BE2C (cell line): Measurements from ENCODE around the gene CAB39.

Source experiments
- DNase-seq: peaks from one replicate; pipeline ENCODE4 v3.0.0-alpha.2; 2020
- H3K27me3 ChIP-seq: fragments of 250-450 bp; sonication (Bioruptor Pico); 2 replicates; pipeline ENCODE4 v1.5.1; 2020; ENCODE audit warnings: mild to moderate bottlenecking
- H3K36me3 ChIP-seq: fragments of 250-450 bp; sonication (Bioruptor Pico); 2 replicates; pipeline ENCODE4 v1.5.1; 2020; ENCODE audit warnings: mild to moderate bottlenecking
- H3K4me1 ChIP-seq: fragments of 250-450 bp; sonication (Bioruptor Pico); 2 replicates; pipeline ENCODE4 v1.5.1; 2020
- H3K4me3 ChIP-seq: 2 replicates; pipeline ENCODE4 v1.5.1; 2011; ENCODE audit warnings: low read depth, low read length
- H3K9me3 ChIP-seq: fragments of 250-450 bp; sonication (Bioruptor Pico); 2 replicates; pipeline ENCODE4 v1.5.1; 2020
- TF ChIP-seq, protein P1 (sequence below): IDR thresholded peaks from 2 replicates; pipeline ENCODE4 v1.5.1; 2012; ENCODE audit warnings: mild to moderate bottlenecking, low read depth, low read length

The CAB39 gene

DNA sequence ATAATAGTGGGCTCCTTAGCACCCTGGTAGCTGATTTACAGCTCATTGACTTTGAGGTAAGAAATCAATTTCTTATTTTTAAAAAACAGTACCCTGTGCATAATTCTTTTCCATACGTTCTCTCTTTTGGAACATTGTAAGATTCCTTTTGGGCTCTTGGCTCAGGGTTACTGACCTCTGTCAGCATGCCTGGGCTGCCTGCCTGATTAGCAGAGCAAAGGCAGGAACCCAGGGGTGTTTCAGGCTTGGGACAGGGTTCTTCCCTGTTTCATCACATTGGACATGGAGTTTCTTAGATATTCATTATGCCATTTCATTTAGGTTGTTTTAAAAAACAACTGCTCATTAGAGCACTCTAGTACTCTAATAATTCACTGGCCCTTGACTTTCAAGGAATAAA is 78.3 kb downstream of the CAB39 start:
- Histone ChIP-seq H3K9me3 (no peaks in the 10 kb centered on the region; the same call in 1 of the 2 replicates), H3K4me3 (no peak overlapping the region), H3K27me3 (no peaks in the 10 kb centered on the region), H3K4me1 (no peaks in the 10 kb centered on the region), H3K36me3 (peaks cover 43% of the 10 kb centered on the region)
- no peak for DNase-seq
- TF ChIP-seq, protein P1, sequence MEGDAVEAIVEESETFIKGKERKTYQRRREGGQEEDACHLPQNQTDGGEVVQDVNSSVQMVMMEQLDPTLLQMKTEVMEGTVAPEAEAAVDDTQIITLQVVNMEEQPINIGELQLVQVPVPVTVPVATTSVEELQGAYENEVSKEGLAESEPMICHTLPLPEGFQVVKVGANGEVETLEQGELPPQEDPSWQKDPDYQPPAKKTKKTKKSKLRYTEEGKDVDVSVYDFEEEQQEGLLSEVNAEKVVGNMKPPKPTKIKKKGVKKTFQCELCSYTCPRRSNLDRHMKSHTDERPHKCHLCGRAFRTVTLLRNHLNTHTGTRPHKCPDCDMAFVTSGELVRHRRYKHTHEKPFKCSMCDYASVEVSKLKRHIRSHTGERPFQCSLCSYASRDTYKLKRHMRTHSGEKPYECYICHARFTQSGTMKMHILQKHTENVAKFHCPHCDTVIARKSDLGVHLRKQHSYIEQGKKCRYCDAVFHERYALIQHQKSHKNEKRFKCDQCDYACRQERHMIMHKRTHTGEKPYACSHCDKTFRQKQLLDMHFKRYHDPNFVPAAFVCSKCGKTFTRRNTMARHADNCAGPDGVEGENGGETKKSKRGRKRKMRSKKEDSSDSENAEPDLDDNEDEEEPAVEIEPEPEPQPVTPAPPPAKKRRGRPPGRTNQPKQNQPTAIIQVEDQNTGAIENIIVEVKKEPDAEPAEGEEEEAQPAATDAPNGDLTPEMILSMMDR, result no peak

DNA sequence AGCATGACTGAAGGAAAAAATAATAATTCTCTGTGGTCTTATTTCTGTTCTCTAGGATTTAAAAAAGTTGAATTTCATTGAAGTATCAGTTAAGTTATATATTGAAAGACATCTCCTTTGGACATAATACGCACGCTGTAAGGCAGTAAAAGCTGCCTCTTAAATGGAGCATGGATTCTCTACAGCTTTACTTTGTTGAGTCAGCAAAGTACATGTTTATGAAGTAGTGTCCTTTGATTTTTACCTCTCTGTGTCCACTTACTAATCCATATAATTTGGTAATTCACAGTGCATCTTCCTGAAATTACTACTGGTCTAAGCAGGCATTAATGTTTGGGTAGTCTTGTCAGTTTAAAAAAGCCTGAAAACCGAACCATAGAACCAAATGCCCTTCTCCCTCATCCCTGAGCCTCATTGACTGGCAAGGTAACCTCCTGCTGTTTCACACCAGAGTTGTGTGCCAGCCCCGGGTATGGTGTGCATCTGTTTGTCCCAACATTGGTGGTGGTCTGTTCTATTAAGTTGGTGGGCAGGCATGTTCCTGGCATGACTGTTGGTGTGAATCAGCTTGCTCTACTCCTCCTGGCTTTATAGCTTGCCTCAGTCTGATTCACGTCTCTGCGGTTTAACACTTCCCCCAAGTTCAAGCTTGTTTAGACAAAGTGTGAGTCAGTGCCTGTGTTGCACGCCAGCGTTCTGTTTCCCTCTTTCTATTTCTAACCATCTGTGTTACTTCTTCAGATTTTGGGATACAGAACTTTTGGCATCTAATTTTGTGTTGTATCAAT is 81.1 kb downstream of the CAB39 start:
- Histone ChIP-seq H3K4me1 (no peaks in the 10 kb centered on the region; the same call in 1 of the 2 replicates), H3K9me3 (no peaks in the 10 kb centered on the region; the same call in 1 of the 2 replicates), H3K36me3 (peaks cover 43% of the 10 kb centered on the region), H3K27me3 (no peaks in the 10 kb centered on the region), H3K4me3 (no peak overlapping the region)
- TF ChIP-seq, protein P1, result no peak
- no peak for DNase-seq

DNA sequence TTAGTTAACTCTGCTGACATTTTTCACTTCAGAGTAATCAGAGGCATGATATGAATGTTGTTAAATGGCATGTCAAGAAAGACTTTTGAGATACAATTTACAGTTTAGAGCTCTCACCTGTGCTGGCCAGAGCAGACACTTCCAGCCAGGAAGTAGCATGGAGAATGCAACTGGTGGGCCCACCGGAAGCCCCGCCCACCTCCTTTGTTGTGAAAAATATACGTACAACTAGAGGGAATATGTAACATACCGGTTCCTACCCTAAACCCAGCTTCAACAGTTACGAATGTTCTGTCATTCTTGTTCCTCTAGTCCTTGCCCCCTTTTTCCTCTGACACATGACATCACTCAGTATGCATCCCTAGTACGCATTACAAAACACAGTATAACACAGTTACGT is 81.9 kb downstream of the CAB39 start:
- H3K9me3 ChIP-seq, result no peaks in the 10 kb centered on the region; the same call in 1 of the 2 replicates
- TF ChIP-seq, protein P1, result no peak
- no peaks in the 10 kb centered on the region for H3K27me3 ChIP-seq
- no peak for DNase-seq
- peaks cover 43% of the 10 kb centered on the region for H3K36me3 ChIP-seq
- no peaks in the 10 kb centered on the region; the same call in 1 of the 2 replicates for H3K4me1 ChIP-seq
- no peak overlapping the region for H3K4me3 ChIP-seq

- TF ChIP-seq, protein P1, result no peak
- Histone ChIP-seq H3K27me3 (no peaks in the 10 kb centered on the region), H3K4me3 (no peak overlapping the region), H3K9me3 (no peaks in the 10 kb centered on the region; the same call in 1 of the 2 replicates), H3K4me1 (no peaks in the 10 kb centered on the region; the same call in 1 of the 2 replicates), H3K36me3 (peaks cover 46% of the 10 kb centered on the region)
- DNase-seq, result no peak
Observed at GRCh38 chr2:230795856-230796255, 83.2 kb downstream of the CAB39 start.

DNA sequence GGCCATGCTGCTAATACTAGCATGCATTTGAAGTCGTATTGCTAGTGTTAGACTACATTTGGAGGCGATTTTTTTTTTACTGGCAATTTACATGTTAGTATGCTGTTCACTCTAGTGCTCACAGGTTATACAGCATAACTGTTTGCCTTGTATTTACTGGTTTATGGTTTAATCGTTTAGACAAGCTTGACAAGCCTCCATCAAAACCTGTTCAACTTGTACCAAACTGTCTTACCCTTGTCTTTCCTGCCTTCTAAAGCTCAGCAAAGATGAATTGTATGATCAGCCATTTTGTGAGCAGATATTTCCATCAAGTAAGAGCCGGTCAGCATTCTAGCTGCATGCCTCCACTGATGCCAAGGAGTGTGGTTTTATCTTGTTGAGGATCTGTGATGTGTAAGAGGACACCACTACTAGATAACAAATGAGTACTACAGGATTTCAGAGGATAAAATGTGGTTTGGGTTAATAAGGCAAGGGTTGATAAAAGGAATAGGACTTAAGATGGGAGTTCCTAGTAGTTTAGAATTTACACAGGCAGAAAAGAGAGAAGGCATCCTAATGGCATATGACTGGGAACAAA is 83.7 kb downstream of the CAB39 start:
- Histone ChIP-seq H3K27me3 (no peaks in the 10 kb centered on the region), H3K4me1 (no peaks in the 10 kb centered on the region; the same call in 1 of the 2 replicates), H3K9me3 (no peaks in the 10 kb centered on the region; the same call in 1 of the 2 replicates), H3K4me3 (no peak overlapping the region), H3K36me3 (peaks cover 46% of the 10 kb centered on the region)
- TF ChIP-seq, protein P1, result no peak
- DNase-seq, result no peak
